ENCODE measurements around the gene HCFC1. TPM values are rescaled to one million over a fixed set of nuclear protein-coding genes. Genes with fewer than 3 reads are reported as not detected.
A peak's percentile ranks its signal among the peaks of the same experiment; 100 is the strongest.

Gene HCFC1
- total and polyA plus RNA-seq, 11 donors, result 11.8 to 72.6 (median 33.8) TPM

DNA sequence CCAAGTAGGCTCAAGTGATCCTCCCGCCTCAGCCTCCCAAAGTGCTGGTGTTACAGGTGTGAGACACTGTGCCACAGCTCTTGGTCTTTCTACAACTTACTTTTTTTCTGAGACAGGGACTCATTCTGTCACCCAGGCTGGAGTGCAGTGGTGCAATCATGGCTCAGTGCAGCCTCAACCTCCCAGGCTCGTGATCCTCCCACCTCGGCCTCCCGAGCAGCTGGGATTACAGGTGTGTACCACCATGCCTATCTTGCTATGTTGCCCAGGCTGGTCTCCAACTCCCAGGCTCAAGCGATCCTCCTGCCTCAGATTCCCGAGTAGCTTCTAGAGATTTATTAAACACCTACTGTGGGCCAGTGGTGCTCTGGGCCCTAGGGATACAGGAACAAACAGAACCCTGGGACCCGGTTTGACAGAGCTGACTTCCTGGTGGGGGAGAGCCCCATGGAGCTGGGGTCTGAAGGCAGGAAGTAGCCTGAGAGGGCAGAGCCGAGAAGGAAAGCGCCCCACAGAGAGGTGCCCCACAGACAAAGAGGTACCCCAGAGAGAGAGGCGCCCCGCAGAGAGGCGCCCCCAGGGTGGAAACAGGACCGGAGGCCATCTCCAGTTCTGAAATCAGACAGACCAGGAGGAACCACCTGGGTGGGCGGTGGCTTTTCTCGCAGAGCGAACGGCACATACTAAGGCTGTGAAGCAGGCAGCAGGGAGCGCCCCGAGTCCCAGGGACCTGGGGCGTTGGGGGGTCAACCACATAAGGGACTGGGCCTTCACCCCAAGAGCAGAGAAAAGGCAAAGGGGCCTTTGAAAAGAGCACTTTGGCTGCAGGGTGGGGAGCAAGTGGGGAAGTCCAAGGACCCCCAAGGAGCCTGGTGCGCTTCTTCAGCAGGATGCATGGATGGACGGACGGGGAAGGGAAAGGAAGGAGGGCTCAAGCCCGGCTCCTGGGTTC lies 43.1 kb upstream of the HCFC1 start:
- DNase-seq, result no peak
- Histone ChIP-seq H3K4me1 (peaks cover 0 to 16% (median 1%) of the 10 kb centered on the region in 12 donors), H3K27me3 (peaks cover 0 to 37% (median 0%) of the 10 kb centered on the region in 9 donors), H3K36me3 (peaks cover 0 to 62% (median 3%) of the 10 kb centered on the region in 9 donors), H3K4me3 (no peak overlapping the region), H3K9me3 (no peaks in the 10 kb centered on the region), H3K27ac (no peak overlapping the region)
- ATAC-seq, result no peak
- intact Hi-C loops (cut with DNase I), result loop anchor here in 7 of 10 donors (5.0 kb wide), 3 partner anchors 33 to 43 kb away; no protein-coding TSS in a partner anchor
- TF ChIP-seq POLR2A (IDR thresholded peaks at IDR 0.05), result no peak
- TF ChIP-seq, protein P1, sequence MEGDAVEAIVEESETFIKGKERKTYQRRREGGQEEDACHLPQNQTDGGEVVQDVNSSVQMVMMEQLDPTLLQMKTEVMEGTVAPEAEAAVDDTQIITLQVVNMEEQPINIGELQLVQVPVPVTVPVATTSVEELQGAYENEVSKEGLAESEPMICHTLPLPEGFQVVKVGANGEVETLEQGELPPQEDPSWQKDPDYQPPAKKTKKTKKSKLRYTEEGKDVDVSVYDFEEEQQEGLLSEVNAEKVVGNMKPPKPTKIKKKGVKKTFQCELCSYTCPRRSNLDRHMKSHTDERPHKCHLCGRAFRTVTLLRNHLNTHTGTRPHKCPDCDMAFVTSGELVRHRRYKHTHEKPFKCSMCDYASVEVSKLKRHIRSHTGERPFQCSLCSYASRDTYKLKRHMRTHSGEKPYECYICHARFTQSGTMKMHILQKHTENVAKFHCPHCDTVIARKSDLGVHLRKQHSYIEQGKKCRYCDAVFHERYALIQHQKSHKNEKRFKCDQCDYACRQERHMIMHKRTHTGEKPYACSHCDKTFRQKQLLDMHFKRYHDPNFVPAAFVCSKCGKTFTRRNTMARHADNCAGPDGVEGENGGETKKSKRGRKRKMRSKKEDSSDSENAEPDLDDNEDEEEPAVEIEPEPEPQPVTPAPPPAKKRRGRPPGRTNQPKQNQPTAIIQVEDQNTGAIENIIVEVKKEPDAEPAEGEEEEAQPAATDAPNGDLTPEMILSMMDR (IDR thresholded peaks at IDR 0.05), result no peak
- WGBS, 4 donors, result 89 to 91% (median 90%) methylated on average over 24 of the region's 24 CpGs

- DNase-seq, result peak in 1 of 5 donors; percentile 65
- H3K4me1 ChIP-seq, result peaks cover 0 to 13% (median under 1%) of the 10 kb centered on the region in 12 donors
Observed at GRCh38 chrX:154013614-154014360, 42.2 kb upstream of the HCFC1 start.

DNA sequence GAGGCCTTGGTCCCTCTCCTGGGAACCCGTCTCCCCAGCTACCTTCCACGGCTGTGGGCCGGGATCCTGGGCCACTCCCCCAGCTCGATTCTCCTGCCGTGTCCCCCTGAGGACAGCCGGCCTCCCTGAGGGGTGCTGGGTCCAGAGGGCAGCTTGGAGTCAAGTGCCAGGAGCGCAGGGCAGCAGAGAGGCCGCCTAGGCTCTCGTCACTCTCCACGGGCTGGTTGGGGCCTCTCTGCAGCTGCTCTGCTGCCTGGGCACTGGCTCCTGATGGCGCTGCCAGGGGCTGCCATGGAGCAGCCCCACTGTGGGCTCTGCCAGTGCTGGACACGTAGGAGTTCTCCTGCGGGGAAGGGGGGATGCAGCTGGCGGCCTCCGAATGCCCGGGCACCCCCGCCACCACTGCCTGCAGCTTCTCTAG lies 41.4 kb upstream of the HCFC1 start:
- Histone ChIP-seq H3K4me1 (peaks cover 0 to 10% (median 0%) of the 10 kb centered on the region in 12 donors), H3K27me3 (peaks cover 0 to 35% (median 0%) of the 10 kb centered on the region in 9 donors), H3K36me3 (peaks cover 0 to 60% (median 0%) of the 10 kb centered on the region in 9 donors), H3K27ac (no peak overlapping the region), H3K9me3 (no peaks in the 10 kb centered on the region), H3K4me3 (no peak overlapping the region)
- intact Hi-C loops (cut with DNase I), result loop anchor here in 5 of 10 donors (5.0 kb wide), 2 partner anchors 34 to 39 kb away; no protein-coding TSS in a partner anchor
- TF ChIP-seq, protein P1 (IDR thresholded peaks at IDR 0.05), result no peak
- no peak for TF ChIP-seq POLR2A (IDR thresholded peaks at IDR 0.05)
- WGBS, 4 donors, result 78 to 83% (median 81%) methylated on average over 10 to 17 of the region's 17 CpGs
- no peak for ATAC-seq
- no peak for DNase-seq

More at GRCh38 chrX:154013614-154014360, 42.2 kb upstream of the HCFC1 start:
- Histone ChIP-seq H3K27ac (no peak overlapping the region), H3K9me3 (no peaks in the 10 kb centered on the region), H3K27me3 (peaks cover 0 to 35% (median 0%) of the 10 kb centered on the region in 9 donors), H3K4me3 (no peak overlapping the region), H3K36me3 (peaks cover 0 to 62% (median 3%) of the 10 kb centered on the region in 9 donors)
- 40 to 53% (median 43%) methylated on average over 16 to 20 of the region's 20 CpGs for WGBS, 4 donors
- TF ChIP-seq POLR2A (IDR thresholded peaks at IDR 0.05), result no peak
- TF ChIP-seq, protein P1 (IDR thresholded peaks at IDR 0.05), result peak; percentile 73 to 97 (median 80)
- ATAC-seq, result peak in 3 of 4 donors; percentile 47 to 75 (median 69)
- intact Hi-C loops (cut with DNase I), result loop anchor here in 5 of 10 donors (5.0 kb wide), 2 partner anchors 34 to 39 kb away; no protein-coding TSS in a partner anchor
